Endodermal cell (in vitro differentiated cells): ENCODE results near the gene SLC4A8. TPM values are rescaled to one million over a fixed set of nuclear protein-coding genes. Genes with fewer than 3 reads are reported as not detected.

Experiments
- DNase-seq: peaks from one replicate; pipeline ENCODE4 v3.0.0-alpha.2; 2017
- H3K27ac ChIP-seq: 2 replicates; pipeline ENCODE4 v1.5.1; 2013; ENCODE audit warnings: mild to moderate bottlenecking, low read depth, low read length, moderate library complexity
- H3K27me3 ChIP-seq: 2 replicates; pipeline ENCODE4 v1.6.1; 2013; ENCODE audit warnings: mild to moderate bottlenecking, low read length, moderate library complexity; ENCODE audit not compliant: insufficient read depth, control insufficient read depth, poor library complexity, severe bottlenecking
- H3K36me3 ChIP-seq: 2 replicates; pipeline ENCODE4 v1.7.0; 2013; ENCODE audit warnings: mild to moderate bottlenecking, low read length, moderate library complexity; ENCODE audit not compliant: control insufficient read depth, insufficient read depth
- H3K4me1 ChIP-seq: one replicate; pipeline ENCODE4 v1.7.0; 2013; ENCODE audit warnings: low read length; ENCODE audit not compliant: control insufficient read depth, insufficient read depth
- H3K4me3 ChIP-seq: 2 replicates; pipeline ENCODE4 v1.5.1; 2013; ENCODE audit warnings: mild to moderate bottlenecking, low read length, moderate library complexity
- H3K9ac ChIP-seq: 2 replicates; pipeline ENCODE4 v1.6.1; 2013; ENCODE audit warnings: mild to moderate bottlenecking, low read length, moderate library complexity; ENCODE audit not compliant: poor library complexity, severe bottlenecking; ENCODE audit errors: extremely low read depth
- H3K9me3 ChIP-seq: 2 replicates; pipeline ENCODE4 v1.6.1; 2013; ENCODE audit warnings: mild to moderate bottlenecking, low read length, moderate library complexity; ENCODE audit not compliant: control insufficient read depth
- H3K27ac Mint-ChIP-seq: 2 replicates; pipeline ENCODE4 v1.8.0; 2020; ENCODE audit warnings: mixed read lengths
- H3K27me3 Mint-ChIP-seq: 2 replicates; pipeline ENCODE4 v1.8.0; 2021; ENCODE audit warnings: mild to moderate bottlenecking, mixed read lengths; ENCODE audit not compliant: insufficient read depth
- H3K36me3 Mint-ChIP-seq: 2 replicates; pipeline ENCODE4 v1.8.0; 2020; ENCODE audit warnings: low read depth, mixed read lengths
- H3K4me1 Mint-ChIP-seq: 2 replicates; pipeline ENCODE4 v1.8.0; 2020; ENCODE audit warnings: mixed read lengths
- H3K4me3 Mint-ChIP-seq: 2 replicates; pipeline ENCODE4 v1.8.0; 2020; ENCODE audit warnings: mild to moderate bottlenecking, moderate library complexity, mixed read lengths
- H3K9me3 Mint-ChIP-seq: 2 replicates; pipeline ENCODE4 v1.8.0; 2020; ENCODE audit warnings: mild to moderate bottlenecking, mixed read lengths
- CTCF ChIP-seq: fragments of 200-600 bp; sonication (generic); conservative IDR thresholded peaks from 2 replicates; pipeline ENCODE4 v1.5.0; 2021; ENCODE audit warnings: antibody characterized with exemption, mild to moderate bottlenecking
- WGBS, 2 experiments: methylation state at CpG; one replicate each; pipeline versions ENCODE4 v1.1.5 to v1.1.7; 2013; ENCODE audit warnings: missing lambda C conversion rate in 2 of 2, mixed read lengths in 1 of 2; ENCODE audit not compliant: insufficient coverage in 1 of 2, insufficient read length in 1 of 2; 5-methylcytosine and 5-hydroxymethylcytosine counted together
- total RNA-seq, 2 donors: library from RNA; stranded (reverse); fragmentation: NEBNext Ultra II Directional in 1 of 2; extraction: Animal tissue kit (Norgen Biotek cat#: 25700) in 1 of 2; gene quantifications; 2 replicates in 1 of 2; 3 replicates in 1 of 2; pipeline ENCODE4 v1.2.1, GENCODE V29; 2021

SLC4A8 gene
- total RNA-seq, 2 donors from 2014 or later = 25.8 to 26.4 TPM

- no peak overlapping the region for H3K4me3 Mint-ChIP-seq
- no peak overlapping the region for H3K4me3 ChIP-seq
- H3K9me3 ChIP-seq = no peaks in the 10 kb centered on the region
- no peak overlapping the region for H3K27ac Mint-ChIP-seq
- DNase-seq = no peak
- peaks cover 5% of the 10 kb centered on the region for H3K4me1 ChIP-seq
- peaks cover 51% of the 10 kb centered on the region for H3K36me3 Mint-ChIP-seq
- TF ChIP-seq CTCF = no peak
- H3K9ac ChIP-seq = no peak overlapping the region
- H3K4me1 Mint-ChIP-seq = peaks cover 31% of the 10 kb centered on the region
- no peaks in the 10 kb centered on the region for H3K27me3 ChIP-seq
- no peaks in the 10 kb centered on the region for H3K9me3 Mint-ChIP-seq
- H3K27ac ChIP-seq = no peak overlapping the region
- no peaks in the 10 kb centered on the region for H3K27me3 Mint-ChIP-seq
- peaks cover 11% of the 10 kb centered on the region for H3K36me3 ChIP-seq
Measured at GRCh38 chr12:51458635-51459034, 34.0 kb downstream of the SLC4A8 start.

- Mint-ChIP-seq H3K4me3 (no peak overlapping the region), H3K27me3 (no peaks in the 10 kb centered on the region), H3K9me3 (no peaks in the 10 kb centered on the region), H3K36me3 (peaks cover 64% of the 10 kb centered on the region), H3K4me1 (peaks cover 20% of the 10 kb centered on the region), H3K27ac (no peak overlapping the region)
- no peak for DNase-seq
- no peak for TF ChIP-seq CTCF
- Histone ChIP-seq H3K9me3 (no peaks in the 10 kb centered on the region), H3K4me3 (no peak overlapping the region), H3K36me3 (peaks cover 13% of the 10 kb centered on the region), H3K27ac (no peak overlapping the region), H3K9ac (no peak overlapping the region), H3K27me3 (no peaks in the 10 kb centered on the region), H3K4me1 (peaks cover 4% of the 10 kb centered on the region)
- 94 to 100% methylated on average over 2 of the region's 2 CpGs for WGBS, 2 experiments
Measured at GRCh38 chr12:51460519-51460918, 35.9 kb downstream of the SLC4A8 start.

GRCh38 chr12:51465491-51465890 lies 40.9 kb downstream of the SLC4A8 start:
- H3K4me3 Mint-ChIP-seq = no peak overlapping the region
- H3K27me3 Mint-ChIP-seq = no peaks in the 10 kb centered on the region
- H3K9me3 Mint-ChIP-seq = no peaks in the 10 kb centered on the region
- no peaks in the 10 kb centered on the region for H3K27me3 ChIP-seq
- TF ChIP-seq CTCF = no peak
- no peaks in the 10 kb centered on the region for H3K9me3 ChIP-seq
- no peak for DNase-seq
- H3K27ac Mint-ChIP-seq = no peak overlapping the region
- 71 to 100% methylated on average over 1 of the region's 1 CpG for WGBS, 2 experiments
- H3K4me1 Mint-ChIP-seq = no peaks in the 10 kb centered on the region
- no peaks in the 10 kb centered on the region for H3K4me1 ChIP-seq
- H3K36me3 ChIP-seq = peaks cover 12% of the 10 kb centered on the region
- H3K9ac ChIP-seq = no peak overlapping the region
- H3K36me3 Mint-ChIP-seq = peaks cover 45% of the 10 kb centered on the region
- H3K4me3 ChIP-seq = no peak overlapping the region
- H3K27ac ChIP-seq = no peak overlapping the region
